Right ventricle myocardium superior (tissue), 1 donor: Measurements from ENCODE around the gene ADAMTS14. TPM values are rescaled to one million over a fixed set of nuclear protein-coding genes. Genes with fewer than 3 reads are reported as not detected.

Source experiments
- ATAC-seq: fragments of 200-7000 bp; cut with Tn5 transposase; one replicate; pipeline ENCODE4 v1.9.1; 2020; ENCODE audit warnings: mild to moderate bottlenecking; ENCODE audit not compliant: poor library complexity
- DNase-seq: peaks from one replicate; pipeline ENCODE4 v3.0.0-alpha.2; 2020
- intact Hi-C: fragments of 100-400 bp; cut with DNase I; formaldehyde crosslinking; loops from one replicate; pipeline ENCODE4 v1.11.2; 2022
- total RNA-seq: library from RNA; stranded (reverse); fragmentation: NEBNext Ultra II Directional; extraction: Animal tissue kit (Norgen Biotek cat#: 25700); gene quantifications from one replicate; pipeline ENCODE4 v1.2.1, GENCODE V29; 2021
- donor health status: DM: no; HTN: yes; CAD: no; lungs with severe emphysema.

ADAMTS14 gene
- total RNA-seq, 1 donor from 2014 or later: 0.16 TPM

- DNase-seq (no peak), ATAC-seq (no peak)
- intact Hi-C loops: no loop called here
These were observed 110.7 kb downstream of the ADAMTS14 start for GRCh38 chr10:70782746-70783680.

GRCh38 chr10:70784016-70784415 lies 111.7 kb downstream of the ADAMTS14 start:
- ATAC-seq: no peak
- no peak for DNase-seq
- intact Hi-C loops: no loop called here

GRCh38 chr10:70784471-70784870 lies 112.2 kb downstream of the ADAMTS14 start:
- DNase-seq (no peak), ATAC-seq (no peak)
- intact Hi-C loops: no loop called here

GRCh38 chr10:70785190-70785589 lies 112.9 kb downstream of the ADAMTS14 start, which contains the start of gene TBATA:
TSS of gene TBATA (minus strand) at chr10:70785377. CDS start at chr10:70783379, 1,998 bp downstream.
- intact Hi-C loops: no loop called here
- DNase-seq (no peak), ATAC-seq (no peak)

- intact Hi-C loops: no loop called here
- DNase-seq: no peak
These were observed 114.6 kb downstream of the ADAMTS14 start for GRCh38 chr10:70786799-70787415.

GRCh38 chr10:70791386-70792039 lies 119.2 kb downstream of the ADAMTS14 start:
- ATAC-seq (no peak), DNase-seq (no peak)
- intact Hi-C loops: no loop called here

More at GRCh38 chr10:70786799-70787415, 114.6 kb downstream of the ADAMTS14 start:
- no peak for ATAC-seq

GRCh38 chr10:70795613-70796012 lies 123.3 kb downstream of the ADAMTS14 start:
- DNase-seq (no peak), ATAC-seq (no peak)
- intact Hi-C loops: no loop called here

- DNase-seq (no peak), ATAC-seq (no peak)
- intact Hi-C loops: no loop called here
These were observed 125.5 kb downstream of the ADAMTS14 start for GRCh38 chr10:70797840-70798239.

- DNase-seq (no peak), ATAC-seq (no peak)
- intact Hi-C loops: no loop called here
These were observed 126.8 kb downstream of the ADAMTS14 start for GRCh38 chr10:70799124-70799523.

GRCh38 chr10:70801854-70802253 lies 129.5 kb downstream of the ADAMTS14 start:
- intact Hi-C loops: no loop called here
- no peak for ATAC-seq

GRCh38 chr10:70803775-70804420 lies 131.6 kb downstream of the ADAMTS14 start:
- ATAC-seq (peak; percentile 77), DNase-seq (no peak)
- intact Hi-C loops: no loop called here

More at GRCh38 chr10:70801854-70802253, 129.5 kb downstream of the ADAMTS14 start:
- no peak for DNase-seq

- intact Hi-C loops: no loop called here
- ATAC-seq (no peak), DNase-seq (no peak)
These were observed 132.1 kb downstream of the ADAMTS14 start for GRCh38 chr10:70804421-70804808.

- DNase-seq (no peak), ATAC-seq (no peak)
- intact Hi-C loops: no loop called here
These were observed 133.4 kb downstream of the ADAMTS14 start for GRCh38 chr10:70805619-70806215.

GRCh38 chr10:70806841-70807240 lies 134.5 kb downstream of the ADAMTS14 start:
- intact Hi-C loops: no loop called here
- no peak for ATAC-seq
- no peak for DNase-seq

- DNase-seq (no peak), ATAC-seq (no peak)
- intact Hi-C loops: no loop called here
These were observed 135.2 kb downstream of the ADAMTS14 start for GRCh38 chr10:70807556-70807955.

GRCh38 chr10:70809011-70809611 lies 136.8 kb downstream of the ADAMTS14 start:
- ATAC-seq (peak; percentile 54), DNase-seq (no peak)
- intact Hi-C loops: no loop called here

GRCh38 chr10:70809726-70810125 lies 137.4 kb downstream of the ADAMTS14 start:
- intact Hi-C loops: no loop called here
- no peak for DNase-seq
- no peak for ATAC-seq

GRCh38 chr10:70810967-70811366 lies 138.7 kb downstream of the ADAMTS14 start:
- intact Hi-C loops: no loop called here
- DNase-seq (no peak), ATAC-seq (no peak)
